Measurements from ENCODE around the gene APH1B.

APH1B gene

GRCh38 chr15:63240109-63240508 is 37.3 kb upstream of the APH1B start:
- TF ChIP-seq TCF12 (IDR thresholded peaks at IDR 0.05; ENCODE audit: low read depth) (no peak), RAD21 (IDR thresholded peaks at IDR 0.05; ENCODE audit: low read depth) (no peak), TEAD4 (IDR thresholded peaks at IDR 0.05) (no peak), TAF1 (IDR thresholded peaks at IDR 0.05; ENCODE audit: low read depth) (no peak), MAX (IDR thresholded peaks at IDR 0.05) (no peak), USF1 (IDR thresholded peaks at IDR 0.05) (no peak), YY1 (IDR thresholded peaks at IDR 0.05; ENCODE audit: low read depth) (no peak), ZBTB7A (IDR thresholded peaks at IDR 0.05; ENCODE audit: low read depth) (no peak), REST (IDR thresholded peaks at IDR 0.05; ENCODE audit: low read depth) (no peak), FOXM1 (IDR thresholded peaks at IDR 0.05; ENCODE audit: borderline replicate concordance, low read depth) (no peak)

- TF ChIP-seq TEAD4 (IDR thresholded peaks at IDR 0.05) = peak; percentile 41; the same call in 1 of the 2 replicates
- no peak for TF ChIP-seq TAF1 (IDR thresholded peaks at IDR 0.05; ENCODE audit: low read depth)
- peak; percentile 55; the same call in 1 of the 2 replicates for TF ChIP-seq EP300 (IDR thresholded peaks at IDR 0.05; ENCODE audit: borderline replicate concordance)
Measured at GRCh38 chr15:63241316-63241715, 36.1 kb upstream of the APH1B start.

GRCh38 chr15:63243101-63243500 is 34.3 kb upstream of the APH1B start:
- no peak for TF ChIP-seq TAF1 (IDR thresholded peaks at IDR 0.05; ENCODE audit: low read depth)
- no peak for TF ChIP-seq REST (IDR thresholded peaks at IDR 0.05; ENCODE audit: low read depth)
- no peak for TF ChIP-seq CEBPB (IDR thresholded peaks at IDR 0.05)
- no peak for TF ChIP-seq NFIC (IDR thresholded peaks at IDR 0.05)
- no peak for TF ChIP-seq RAD21 (IDR thresholded peaks at IDR 0.05; ENCODE audit: low read depth)
- no peak for TF ChIP-seq EGR1 (IDR thresholded peaks at IDR 0.05)
- no peak for TF ChIP-seq YY1 (IDR thresholded peaks at IDR 0.05; ENCODE audit: low read depth)
- TF ChIP-seq EP300 (IDR thresholded peaks at IDR 0.05; ENCODE audit: borderline replicate concordance) = no peak
- no peak for TF ChIP-seq ZBTB7A (IDR thresholded peaks at IDR 0.05; ENCODE audit: low read depth)
- TF ChIP-seq USF1 (IDR thresholded peaks at IDR 0.05) = no peak
- no peak for TF ChIP-seq FOXM1 (IDR thresholded peaks at IDR 0.05; ENCODE audit: borderline replicate concordance, low read depth)
- TF ChIP-seq MAX (IDR thresholded peaks at IDR 0.05) = no peak
- no peak for TF ChIP-seq CREB1 (IDR thresholded peaks at IDR 0.05; ENCODE audit: low read depth)
- TF ChIP-seq TEAD4 (IDR thresholded peaks at IDR 0.05) = no peak

- TF ChIP-seq MAX (IDR thresholded peaks at IDR 0.05) = no peak
- TF ChIP-seq EP300 (IDR thresholded peaks at IDR 0.05; ENCODE audit: borderline replicate concordance) = no peak
- TF ChIP-seq ZBTB7A (IDR thresholded peaks at IDR 0.05; ENCODE audit: low read depth) = no peak
- no peak for TF ChIP-seq TEAD4 (IDR thresholded peaks at IDR 0.05)
- no peak for TF ChIP-seq EGR1 (IDR thresholded peaks at IDR 0.05)
- TF ChIP-seq CEBPB (IDR thresholded peaks at IDR 0.05) = no peak
- TF ChIP-seq REST (IDR thresholded peaks at IDR 0.05; ENCODE audit: low read depth) = no peak
- no peak for TF ChIP-seq FOXM1 (IDR thresholded peaks at IDR 0.05; ENCODE audit: borderline replicate concordance, low read depth)
- TF ChIP-seq NFIC (IDR thresholded peaks at IDR 0.05) = no peak
- TF ChIP-seq TCF12 (IDR thresholded peaks at IDR 0.05; ENCODE audit: low read depth) = no peak
- no peak for TF ChIP-seq YY1 (IDR thresholded peaks at IDR 0.05; ENCODE audit: low read depth)
- no peak for TF ChIP-seq USF1 (IDR thresholded peaks at IDR 0.05)
- TF ChIP-seq CREB1 (IDR thresholded peaks at IDR 0.05; ENCODE audit: low read depth) = no peak
- no peak for TF ChIP-seq RAD21 (IDR thresholded peaks at IDR 0.05; ENCODE audit: low read depth)
Measured at GRCh38 chr15:63243776-63244175, 33.6 kb upstream of the APH1B start.

Data from Ishikawa (cell line).